Gastrocnemius medialis (tissue), 4 donors: ENCODE measurements around the gene MMP28.

Experiments
- POLR2A ChIP-seq, 2 donors: fragments of 450-650 bp; IDR thresholded peaks; one replicate each; pipeline ENCODE4 v1.6.1; 2017; ENCODE audit warnings: antibody characterized with exemption in 2 of 2, mild to moderate bottlenecking in 2 of 2, moderate library complexity in 2 of 2
- TF ChIP-seq, protein P1 (sequence below), 5 experiments: fragments of 450-650 bp in 3 of 5; fragments of 200-600 bp in 2 of 5; sonication (generic) in 2 of 5; IDR thresholded peaks in 4 of 5; conservative IDR thresholded peaks in 1 of 5; 1 replicate in 4 of 5; 2 replicates in 1 of 5; pipeline ENCODE4 v1.5.1; 2016 to 2019; ENCODE audit warnings: antibody characterized with exemption in 5 of 5, mild to moderate bottlenecking in 3 of 5, moderate library complexity in 3 of 5

DNA sequence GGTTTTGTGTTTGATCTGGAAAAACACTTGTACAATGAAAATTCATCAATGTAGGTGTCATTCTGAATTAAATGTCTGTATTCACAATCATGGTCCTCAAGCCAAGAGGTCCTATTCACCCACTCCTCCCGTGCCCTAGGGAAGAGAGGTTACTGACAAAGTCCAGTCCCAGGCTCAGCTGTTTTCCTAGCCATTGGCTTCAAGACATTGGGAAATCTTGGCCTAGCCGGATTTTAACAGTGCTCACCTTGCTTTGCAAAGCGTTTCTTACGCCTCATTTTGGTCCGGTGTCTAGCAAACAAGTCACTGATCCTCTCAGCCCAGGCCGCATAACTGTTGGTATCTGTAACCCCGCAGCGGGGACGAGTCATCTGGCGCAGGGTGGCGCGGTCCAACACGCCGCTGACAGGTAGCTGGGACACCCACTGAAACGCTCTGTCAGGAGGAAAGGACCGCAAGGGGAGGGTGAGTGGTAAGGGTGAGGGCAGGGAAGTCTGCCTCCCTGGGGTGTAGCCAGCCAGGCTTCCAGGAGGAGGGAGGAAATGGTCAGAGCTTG lies 16.7 kb downstream of the MMP28 start:
- no peak for TF ChIP-seq POLR2A (IDR thresholded peaks at IDR 0.05)
- TF ChIP-seq, protein P1, sequence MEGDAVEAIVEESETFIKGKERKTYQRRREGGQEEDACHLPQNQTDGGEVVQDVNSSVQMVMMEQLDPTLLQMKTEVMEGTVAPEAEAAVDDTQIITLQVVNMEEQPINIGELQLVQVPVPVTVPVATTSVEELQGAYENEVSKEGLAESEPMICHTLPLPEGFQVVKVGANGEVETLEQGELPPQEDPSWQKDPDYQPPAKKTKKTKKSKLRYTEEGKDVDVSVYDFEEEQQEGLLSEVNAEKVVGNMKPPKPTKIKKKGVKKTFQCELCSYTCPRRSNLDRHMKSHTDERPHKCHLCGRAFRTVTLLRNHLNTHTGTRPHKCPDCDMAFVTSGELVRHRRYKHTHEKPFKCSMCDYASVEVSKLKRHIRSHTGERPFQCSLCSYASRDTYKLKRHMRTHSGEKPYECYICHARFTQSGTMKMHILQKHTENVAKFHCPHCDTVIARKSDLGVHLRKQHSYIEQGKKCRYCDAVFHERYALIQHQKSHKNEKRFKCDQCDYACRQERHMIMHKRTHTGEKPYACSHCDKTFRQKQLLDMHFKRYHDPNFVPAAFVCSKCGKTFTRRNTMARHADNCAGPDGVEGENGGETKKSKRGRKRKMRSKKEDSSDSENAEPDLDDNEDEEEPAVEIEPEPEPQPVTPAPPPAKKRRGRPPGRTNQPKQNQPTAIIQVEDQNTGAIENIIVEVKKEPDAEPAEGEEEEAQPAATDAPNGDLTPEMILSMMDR (IDR thresholded peaks at IDR 0.05 in 4 of 5, conservative IDR thresholded peaks at IDR 0.05 in 1 of 5) = no peak
